ENCODE data around the gene SYTL1.

SYTL1 gene, protein sequence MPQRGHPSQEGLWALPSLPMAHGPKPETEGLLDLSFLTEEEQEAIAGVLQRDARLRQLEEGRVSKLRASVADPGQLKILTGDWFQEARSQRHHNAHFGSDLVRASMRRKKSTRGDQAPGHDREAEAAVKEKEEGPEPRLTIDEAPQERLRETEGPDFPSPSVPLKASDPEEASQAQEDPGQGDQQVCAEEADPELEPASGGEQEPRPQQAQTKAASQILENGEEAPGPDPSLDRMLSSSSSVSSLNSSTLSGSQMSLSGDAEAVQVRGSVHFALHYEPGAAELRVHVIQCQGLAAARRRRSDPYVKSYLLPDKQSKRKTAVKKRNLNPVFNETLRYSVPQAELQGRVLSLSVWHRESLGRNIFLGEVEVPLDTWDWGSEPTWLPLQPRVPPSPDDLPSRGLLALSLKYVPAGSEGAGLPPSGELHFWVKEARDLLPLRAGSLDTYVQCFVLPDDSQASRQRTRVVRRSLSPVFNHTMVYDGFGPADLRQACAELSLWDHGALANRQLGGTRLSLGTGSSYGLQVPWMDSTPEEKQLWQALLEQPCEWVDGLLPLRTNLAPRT

DNA sequence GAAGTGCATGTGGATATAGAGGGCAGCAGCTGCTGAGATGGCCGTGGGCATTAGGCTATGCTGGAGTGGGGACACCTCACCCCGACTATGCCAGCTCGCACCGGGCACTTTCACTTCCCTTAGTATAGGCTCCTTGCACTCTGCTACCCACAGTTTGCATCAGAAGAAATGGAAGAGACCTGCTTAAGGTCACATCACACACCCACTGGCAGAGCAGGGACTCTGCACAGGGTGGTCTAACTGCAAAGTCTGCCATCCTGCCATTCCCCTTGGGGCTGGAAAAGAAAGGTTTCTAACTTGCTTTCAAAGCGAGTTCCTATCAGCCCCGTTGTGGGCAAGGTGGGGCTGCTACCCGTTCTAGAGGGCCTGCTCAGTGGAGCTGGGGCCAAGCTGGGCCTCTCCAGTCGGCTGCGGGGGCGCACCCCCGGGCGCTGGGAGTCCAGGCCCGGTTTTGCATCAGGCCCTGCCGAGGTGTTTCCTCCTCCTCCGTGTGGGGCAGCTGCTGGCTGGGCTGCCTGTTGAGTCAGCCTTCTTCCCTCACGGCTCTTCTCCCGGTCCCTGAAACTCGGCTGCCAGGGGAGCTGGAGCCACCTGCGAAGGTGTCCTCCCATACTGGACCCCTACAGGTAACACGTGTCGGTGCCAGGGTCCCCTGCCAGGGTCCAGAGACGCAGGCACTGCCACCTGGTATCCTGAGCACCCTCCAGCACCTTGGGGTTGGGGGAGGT is at the start of gene SYTL1:
TSS of gene SYTL1 (plus strand) at position 498 of the 728 bp plus-strand sequence. CDS start 3,313 bp downstream, outside the sequence.
- DNase-seq = peak; percentile 74

DNA sequence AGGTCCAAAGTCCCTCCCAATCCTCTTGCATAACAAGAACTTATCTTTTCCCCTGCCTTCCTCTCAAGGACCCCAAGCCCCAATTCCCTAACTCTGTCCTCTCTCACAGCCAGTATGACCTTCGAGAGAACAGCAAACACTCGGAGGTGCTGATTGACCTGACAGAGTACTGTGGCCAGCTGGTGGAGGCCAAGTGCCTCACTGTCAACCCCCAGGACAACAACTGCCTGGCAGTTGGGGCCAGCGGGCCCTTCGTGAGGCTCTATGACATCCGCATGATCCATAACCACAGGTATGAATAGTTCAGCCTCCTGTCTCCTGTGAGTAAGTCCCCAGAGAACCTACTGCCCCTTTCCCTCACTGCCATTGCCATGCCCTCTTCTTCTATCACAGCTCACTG is 49.7 kb upstream of the SYTL1 start:
- DNase-seq = no peak

DNA sequence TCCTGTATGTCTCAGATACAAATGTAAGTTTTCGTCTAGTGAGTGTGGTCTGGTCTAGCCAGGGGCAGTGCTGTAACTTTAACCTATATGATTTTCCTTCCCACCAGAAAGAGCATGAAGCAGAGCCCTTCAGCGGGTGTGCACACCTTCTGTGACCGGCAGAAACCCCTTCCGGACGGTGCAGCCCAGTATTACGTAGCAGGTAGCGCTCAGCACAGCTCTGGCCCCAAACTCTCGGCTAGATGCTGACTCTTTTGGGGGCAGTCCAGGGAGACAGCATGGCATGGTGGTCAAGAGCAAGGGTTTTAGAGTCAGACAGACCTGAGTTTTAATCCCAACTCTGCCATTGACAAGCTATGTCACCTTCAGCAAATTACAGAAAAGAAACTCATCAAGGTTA is 47.9 kb upstream of the SYTL1 start:
- no peak for DNase-seq

DNA sequence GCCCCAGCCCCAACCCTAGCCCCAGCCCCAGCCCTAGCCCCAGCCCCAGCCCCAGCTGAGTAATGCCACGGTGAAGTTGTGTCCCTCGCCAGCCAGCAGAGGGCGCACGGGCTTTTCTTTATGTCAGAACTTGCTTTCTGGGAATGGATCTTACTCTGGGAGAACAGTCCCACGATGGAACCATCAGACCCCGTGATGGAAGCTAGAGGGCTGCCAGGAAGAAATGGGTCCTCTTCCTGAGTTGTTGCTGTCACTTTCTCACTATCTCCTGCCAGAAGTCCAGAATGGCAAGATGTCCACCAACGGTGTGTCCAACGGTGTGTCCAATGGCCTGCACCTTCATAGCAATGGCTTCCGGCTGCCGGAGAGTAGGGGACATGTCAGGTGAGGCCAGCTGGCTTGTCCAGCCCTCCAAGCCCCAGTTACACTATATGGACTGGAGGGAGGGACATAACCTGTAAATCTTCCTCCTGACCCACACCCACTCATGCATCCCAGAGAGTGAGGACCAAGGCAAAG is 45.0 kb upstream of the SYTL1 start:
- peak; percentile 80 for DNase-seq

DNA sequence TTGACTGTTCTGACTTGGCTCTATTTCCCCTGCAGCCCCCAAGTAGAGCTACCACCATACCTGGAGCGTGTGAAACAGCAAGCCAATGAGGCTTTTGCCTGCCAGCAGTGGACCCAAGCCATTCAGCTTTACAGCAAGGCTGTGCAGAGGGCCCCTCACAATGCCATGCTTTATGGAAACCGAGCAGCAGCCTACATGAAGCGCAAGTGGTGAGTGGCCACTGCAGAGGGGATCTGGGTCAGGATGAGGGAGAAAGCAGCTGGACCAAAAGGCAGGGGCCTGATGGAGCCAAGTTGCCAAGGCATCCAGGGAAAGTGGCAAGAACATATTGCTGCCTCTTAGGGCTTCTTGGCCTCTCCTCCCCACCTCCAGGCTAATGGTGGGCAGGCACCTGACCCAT is 43.9 kb upstream of the SYTL1 start:
- no peak for DNase-seq

DNA sequence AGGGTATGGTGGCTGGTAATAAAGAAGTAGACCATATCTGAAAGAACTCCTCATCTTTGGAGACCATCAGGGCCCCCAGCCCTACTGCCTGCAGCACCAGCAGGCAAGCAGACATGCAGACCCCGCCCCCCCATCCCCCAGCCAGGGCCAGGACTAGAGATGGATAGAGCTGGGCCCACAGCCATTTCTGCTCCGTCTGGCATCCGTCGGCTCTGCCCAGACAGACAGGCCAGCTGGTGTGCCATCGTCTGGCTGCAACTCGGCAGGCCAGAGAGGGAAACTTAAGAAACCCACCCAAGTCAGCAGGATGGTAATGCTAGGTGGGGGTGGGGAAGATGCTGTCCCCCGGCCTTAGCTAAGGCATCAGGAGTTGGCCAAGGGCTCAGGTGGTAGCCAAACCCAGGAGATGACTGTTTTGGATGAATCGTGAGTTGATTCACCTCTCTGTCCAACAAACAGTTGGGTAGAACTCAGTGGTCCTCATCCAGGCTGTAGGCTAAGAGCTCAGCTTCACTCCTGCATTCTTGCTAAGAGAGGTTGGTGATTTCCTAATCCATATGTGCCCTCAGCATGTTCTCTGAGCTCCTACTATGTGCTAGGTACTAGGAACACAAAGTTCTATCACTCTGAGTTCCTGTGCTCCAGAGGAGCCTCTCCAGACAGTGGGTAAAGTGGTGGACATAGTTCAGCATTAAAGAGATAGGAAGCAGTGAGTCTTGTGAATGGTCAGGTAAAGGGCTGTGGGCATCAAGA is 43.0 kb upstream of the SYTL1 start:
- DNase-seq = no peak

DNA sequence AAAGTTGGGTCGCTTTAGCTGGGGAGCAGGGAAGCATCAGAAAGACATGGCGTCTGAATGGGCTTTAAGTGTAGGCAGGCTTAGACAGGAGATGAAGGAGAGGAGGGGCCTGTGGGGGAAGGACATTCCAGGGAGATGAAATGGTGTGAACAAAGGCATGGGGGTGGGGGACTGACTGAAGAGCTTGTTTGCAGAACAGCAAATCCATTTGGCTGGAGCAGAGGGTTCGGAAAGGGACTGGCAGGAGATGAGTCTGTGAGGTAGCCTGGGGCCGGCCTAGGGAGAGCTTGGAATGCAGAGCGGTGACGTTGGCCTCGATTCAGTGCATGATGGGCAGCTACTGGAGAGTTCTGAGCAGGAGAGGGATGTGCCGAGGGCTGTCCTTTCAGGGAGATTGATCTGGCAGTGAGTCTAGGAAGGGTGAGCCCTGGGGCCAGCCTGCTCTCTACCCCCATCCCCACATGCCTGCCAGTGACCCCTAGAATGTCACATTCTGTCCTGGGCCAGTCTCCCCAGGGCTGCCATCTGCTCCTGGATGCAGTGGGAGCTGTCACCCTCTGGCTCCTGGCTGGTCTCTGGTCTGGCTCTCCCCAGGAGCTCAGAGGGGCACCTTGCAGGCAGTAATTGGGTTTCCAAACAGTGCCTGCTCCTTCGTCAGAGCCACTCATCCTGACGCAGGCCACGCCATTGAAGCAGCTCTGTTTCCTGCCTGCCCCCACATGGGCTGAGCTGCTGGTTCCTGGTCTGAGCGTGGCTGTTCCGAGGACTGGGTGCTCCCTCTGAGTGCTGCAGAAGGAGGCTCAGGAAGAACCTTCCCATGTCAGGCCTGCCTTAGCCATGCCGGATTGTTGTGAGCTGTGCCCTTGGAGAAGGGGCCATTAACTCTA is 42.2 kb upstream of the SYTL1 start:
- no peak for DNase-seq

DNA sequence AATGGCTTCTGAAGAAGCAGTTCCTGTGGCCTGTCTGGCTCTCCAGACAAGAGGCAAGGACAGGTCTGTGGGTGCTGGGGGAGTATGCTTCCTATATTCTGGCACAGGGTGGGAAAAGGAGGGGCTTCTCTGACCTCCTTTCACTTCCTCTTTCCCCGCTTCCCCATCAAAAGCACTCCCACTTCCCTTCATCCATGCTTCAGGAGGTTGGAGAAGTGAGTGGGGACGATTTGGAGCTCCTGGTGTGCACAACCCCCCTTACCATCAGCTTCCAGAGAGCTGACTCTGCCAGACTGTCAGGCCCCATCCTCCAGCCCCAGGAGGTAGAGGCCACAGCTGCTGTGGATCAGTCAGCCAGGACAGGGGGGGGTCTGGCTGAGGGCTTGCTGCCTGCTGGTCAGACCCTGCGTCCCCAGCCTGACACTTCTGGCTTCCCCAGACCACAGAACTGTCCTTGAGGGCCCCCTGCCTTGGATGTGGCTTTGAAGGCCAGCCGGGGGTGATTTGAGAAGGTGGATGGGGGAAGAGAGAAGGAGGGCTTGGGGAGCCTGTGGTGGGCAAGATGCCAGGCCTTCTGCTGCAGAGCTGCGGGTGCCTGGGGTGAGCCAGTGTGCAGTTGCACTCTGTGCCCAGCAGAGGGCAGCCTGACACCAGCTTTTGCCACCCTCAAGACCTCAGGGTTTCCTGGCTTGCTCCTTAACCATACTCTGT is 41.3 kb upstream of the SYTL1 start:
- DNase-seq = peak; percentile 82

DNA sequence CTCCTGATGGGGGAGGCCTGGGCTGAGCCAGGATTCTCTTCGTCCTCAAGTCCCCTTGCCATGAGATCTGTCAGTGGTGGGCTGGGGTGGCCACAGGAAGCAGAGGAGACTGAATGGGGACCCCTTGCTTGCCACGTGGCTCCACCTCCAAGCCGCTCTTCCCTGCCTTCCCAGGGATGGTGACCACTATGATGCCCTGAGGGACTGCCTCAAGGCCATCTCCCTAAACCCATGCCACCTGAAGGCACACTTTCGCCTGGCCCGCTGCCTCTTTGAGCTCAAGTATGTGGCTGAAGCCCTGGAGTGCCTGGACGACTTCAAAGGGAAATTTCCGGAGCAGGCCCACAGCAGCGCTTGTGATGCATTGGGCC is 40.8 kb upstream of the SYTL1 start:
- no peak for DNase-seq

DNA sequence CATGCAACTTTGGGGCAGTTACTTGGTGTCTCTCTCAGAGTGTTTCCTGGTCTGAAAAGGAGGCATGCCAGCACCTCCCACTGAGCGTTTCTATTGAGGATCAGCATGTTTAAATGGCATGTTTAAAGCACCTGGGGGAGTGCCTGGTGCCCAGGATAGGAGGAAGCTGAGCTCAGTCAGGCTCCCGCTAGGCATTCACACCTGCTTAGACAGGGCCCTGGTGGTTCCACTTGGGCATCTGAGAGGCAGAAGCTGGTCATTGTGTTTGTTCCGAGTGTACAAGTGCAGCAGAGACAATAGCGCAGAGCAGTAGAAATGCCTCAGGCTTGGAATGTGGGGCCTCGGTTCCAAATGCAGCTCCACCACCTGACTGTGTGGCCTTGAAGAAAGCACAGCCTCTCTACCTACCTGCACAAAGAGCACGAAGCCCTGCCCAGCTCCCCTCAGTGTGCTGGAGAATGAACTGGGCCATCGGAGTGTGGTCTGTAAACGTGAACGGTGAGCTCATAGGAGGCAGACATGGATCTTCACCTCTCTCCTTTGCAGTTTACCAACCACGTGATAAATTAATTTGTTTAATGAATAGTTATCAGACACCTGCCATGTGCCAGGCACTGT is 40.1 kb upstream of the SYTL1 start:
- no peak for DNase-seq

DNA sequence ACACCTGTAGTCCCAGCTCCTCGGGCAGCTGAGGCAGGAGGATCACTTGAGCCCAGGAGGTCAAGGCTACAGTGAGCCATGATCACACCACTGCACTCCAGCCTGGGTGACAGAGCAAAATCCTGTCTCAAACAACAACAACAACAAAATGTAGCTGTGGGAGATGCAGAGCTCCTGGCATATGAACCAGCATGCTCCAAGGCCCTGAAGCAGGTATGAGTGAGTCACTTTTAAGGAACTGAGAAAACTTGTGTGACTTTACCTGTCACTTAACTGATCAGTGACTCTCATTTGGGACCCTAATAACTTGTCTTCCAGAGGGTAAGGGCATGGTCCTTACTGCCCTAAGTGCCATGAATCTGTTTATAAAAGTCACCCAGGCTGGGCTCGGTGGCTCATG is 39.2 kb upstream of the SYTL1 start:
- DNase-seq = no peak

DNA sequence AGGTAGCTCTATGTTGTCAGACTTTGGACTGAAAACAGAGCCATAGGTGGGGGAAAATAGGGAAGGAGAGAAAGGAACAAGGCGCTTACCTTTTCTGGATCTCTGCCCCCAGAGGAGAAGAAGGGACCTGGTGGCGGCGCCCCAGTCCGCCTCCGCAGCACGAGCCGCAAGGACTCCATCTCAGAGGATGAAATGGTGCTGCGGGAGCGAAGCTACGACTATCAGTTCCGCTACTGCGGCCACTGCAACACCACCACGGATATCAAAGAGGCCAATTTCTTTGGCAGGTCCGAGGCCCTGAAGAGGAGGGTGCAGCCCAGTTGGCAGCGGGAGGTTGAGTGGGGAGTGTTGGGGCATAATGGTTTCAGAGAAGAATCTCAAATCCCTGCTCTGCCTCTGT is 38.3 kb upstream of the SYTL1 start:
- no peak for DNase-seq

DNA sequence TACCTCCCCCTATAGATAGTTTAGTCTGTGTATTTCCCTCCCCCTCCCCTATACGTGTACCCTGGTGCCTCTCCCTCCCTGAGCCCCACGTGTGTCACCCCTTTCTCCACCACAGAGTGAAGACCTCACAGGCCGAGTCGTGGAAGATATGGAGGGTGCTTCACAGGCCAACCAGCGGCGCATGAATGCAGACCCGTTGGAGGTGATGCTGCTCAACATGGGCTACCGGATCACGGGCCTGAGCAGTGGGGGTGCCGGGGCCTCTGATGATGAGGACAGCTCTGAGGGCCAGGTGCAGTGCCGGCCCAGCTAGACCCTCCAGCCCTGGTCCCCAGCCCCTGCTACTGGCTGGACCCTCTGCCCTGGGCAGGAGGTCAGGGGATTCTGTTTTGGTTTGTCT is 35.8 kb upstream of the SYTL1 start:
- no peak for DNase-seq

DNA sequence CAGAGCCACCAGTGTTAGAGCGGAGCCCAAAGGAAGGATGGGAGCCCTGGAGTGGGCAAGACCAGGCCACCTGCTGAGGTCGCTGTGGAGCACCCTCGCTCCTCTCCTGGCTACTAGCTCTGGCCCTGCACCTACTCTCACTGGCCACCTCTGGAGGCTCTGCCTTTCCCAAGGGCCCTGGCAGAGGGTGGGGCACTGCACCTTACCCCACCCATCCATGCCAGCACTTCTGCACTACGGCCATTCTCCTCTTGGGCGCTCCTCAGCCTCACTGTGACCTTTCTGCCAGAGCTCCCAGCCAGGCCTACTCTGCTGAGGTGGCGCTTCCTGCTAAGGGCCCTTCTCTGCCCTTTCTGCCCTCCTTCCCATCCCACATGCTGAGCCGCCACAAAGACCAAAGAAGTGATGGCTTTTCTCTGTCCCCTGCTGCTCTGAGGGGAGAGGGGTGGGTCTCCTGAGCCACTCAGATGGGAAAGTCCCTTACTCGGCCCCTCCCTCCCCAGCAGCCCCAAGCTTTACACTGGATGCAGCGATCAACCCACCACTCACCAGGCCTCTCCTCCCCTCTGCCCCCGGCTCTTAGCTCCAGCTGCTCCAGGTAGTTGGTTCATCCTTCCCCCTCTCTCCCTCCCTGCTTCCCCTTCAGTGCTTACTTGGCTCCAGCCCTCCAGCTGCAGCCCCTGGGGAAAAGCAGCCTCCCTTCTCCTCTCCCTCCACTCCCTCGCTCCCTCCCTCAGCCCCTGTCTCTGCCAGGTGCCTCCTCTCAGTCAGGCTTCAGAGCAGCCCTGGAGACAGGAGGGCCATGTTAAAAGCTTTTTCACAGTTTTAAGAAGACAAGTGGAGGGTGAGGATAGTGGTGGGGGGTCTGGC is 34.7 kb upstream of the SYTL1 start:
- no peak for DNase-seq

DNA sequence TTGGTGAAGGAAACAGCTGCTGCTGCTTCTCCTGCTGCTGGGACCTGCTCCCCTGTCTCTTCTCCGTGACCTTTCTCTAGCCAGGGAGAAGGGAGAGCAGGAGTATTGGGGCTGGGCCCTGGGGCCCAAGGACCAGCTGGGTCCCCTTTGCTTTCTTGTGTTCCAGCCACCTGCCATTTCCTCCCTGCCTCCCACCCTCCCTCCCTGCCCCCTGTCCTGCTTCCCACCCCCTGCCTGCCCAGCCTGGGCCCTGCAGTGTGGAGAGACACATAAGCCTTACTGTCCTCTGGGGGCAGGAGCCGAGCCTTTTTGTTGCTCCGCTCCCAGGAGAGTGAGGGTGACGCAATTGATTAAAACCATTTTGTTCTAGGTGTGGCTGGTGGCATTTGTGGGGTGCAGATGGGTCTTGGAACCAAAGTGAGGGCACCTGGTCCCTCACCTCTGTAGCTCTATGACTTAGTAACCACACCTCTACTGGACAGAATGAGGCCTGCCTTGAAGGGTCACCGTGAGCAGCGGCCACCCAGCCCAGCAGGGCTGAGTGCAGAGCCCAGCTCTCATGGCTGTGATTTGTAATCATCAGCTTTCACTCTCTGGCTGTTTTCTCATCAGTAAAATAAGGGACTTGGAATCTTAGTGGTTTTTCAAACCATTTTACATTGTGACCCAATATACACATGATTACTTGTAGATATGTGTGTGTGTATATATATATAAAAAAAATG is 33.8 kb upstream of the SYTL1 start:
- no peak for DNase-seq

DNA sequence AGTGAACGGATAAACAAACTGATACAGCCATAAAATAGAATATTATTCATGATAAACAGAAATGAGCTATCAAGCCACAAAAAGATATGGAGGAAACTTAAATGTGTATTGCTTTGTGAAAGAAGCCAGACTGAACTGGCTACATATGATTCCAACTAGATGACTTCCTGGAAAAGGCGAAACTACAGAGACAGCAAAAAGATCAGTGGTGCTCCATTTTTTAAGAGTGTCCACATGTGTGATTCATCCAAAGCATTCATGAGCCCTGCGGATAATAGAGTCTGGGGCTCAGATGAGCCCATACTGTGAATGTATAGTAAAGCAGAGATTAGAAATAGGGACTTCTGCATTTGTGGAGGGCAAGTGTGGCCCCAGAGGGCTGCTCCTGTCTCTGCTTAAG is 27.7 kb upstream of the SYTL1 start:
- no peak for DNase-seq

DNA sequence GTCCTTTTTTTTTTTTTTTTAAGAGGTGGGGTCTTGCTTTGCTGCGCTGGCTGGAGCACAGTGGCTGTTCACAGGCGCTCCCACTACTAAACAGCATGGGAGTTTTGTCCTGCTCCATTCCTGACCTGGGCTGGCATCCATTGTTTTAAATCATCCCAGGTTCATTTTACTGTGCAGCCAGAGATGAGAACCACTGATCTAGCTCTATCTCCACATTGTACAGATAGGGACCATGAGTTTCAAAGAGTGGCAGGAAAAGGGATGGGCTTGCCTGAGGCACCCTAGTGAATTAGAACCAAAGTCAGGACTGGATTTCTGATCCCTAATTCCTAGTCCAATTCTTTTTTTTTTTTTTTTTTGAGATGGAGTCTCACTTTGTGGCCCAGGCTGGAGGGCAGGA is 27.1 kb upstream of the SYTL1 start:
- DNase-seq = no peak

DNA sequence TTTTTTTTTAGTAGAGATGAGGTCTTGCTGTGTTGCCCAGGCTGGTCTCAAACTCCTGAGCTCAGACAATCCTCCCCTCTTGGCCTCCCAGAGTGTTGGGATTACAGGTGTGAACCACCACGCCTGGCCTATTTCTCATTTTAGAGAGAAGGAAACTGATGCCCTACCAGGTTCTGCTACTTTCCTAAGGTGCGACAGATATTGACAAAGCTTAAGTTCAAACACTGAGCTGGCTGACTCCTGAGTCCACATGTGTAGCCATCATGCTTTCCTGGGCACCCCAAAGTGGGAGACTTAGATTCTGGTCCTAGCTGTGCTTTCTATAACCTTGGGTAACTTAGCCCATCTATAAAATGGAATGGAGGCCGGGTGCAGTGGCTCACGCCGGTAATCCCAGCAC is 25.0 kb upstream of the SYTL1 start:
- no peak for DNase-seq

DNA sequence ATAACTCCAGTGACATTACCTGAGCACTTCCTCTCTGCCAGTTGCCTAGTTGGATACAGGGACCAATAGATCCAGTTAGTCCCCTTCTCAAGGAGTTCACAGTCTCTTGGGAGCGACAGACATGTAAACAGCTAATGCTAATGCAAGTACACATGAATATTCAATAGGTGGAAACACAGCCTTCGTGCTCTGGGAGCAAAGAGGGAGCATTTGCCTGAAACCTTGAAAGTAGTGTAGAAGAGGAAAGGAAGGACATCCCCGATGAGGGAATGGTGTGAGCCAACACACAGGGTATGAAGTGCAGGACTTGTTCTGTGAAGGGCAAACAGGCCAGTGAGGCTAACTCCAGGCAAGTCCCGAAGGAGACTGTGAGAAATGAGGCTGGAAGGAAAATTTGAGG is 23.7 kb upstream of the SYTL1 start:
- DNase-seq = no peak
